HepG2 (cell line): Measurements from ENCODE around the gene APOA1. TPM values are rescaled to one million over a fixed set of nuclear protein-coding genes. Genes with fewer than 3 reads are reported as not detected.

Experiments used
- ATRX ChIP-seq: sonication (generic); formaldehyde crosslinking; IDR thresholded peaks from 2 replicates; pipeline ENCODE4 v1.4.0; 2020; ENCODE audit warnings: missing genetic modification reagents, borderline replicate concordance
- EP300 ChIP-seq, 3 experiments: sonication (generic) in 1 of 3; formaldehyde crosslinking in 1 of 3; IDR thresholded peaks; 2 replicates each; pipeline versions ENCODE4 v1.5.1 to v1.6.1; 2011 to 2020; ENCODE audit warnings: low read depth in 2 of 3, low read length in 2 of 3, borderline replicate concordance in 1 of 3, improper control_type of control experiment in 1 of 3, mild to moderate bottlenecking in 1 of 3, missing genetic modification reagents in 1 of 3, moderate library complexity in 1 of 3
- GLMP ChIP-seq: sonication (generic); formaldehyde crosslinking; IDR thresholded peaks from 2 replicates; pipeline ENCODE4 v1.9.0; 2021; ENCODE audit warnings: missing genetic modification reagents, mild to moderate bottlenecking, borderline replicate concordance
- NFAT5 ChIP-seq: sonication (generic); formaldehyde crosslinking; IDR thresholded peaks from 2 replicates; pipeline ENCODE4 v1.4.0; 2020; ENCODE audit warnings: missing genetic modification reagents
- POLR2G ChIP-seq: fragments of 200-400 bp; formaldehyde crosslinking; IDR thresholded peaks from 2 replicates; pipeline ENCODE4 v1.6.1; 2018; ENCODE audit warnings: mild to moderate bottlenecking, low read depth, low read length, moderate library complexity
- REXO4 ChIP-seq: sonication (generic); formaldehyde crosslinking; IDR thresholded peaks from 2 replicates; pipeline ENCODE4 v1.8.0; 2022; ENCODE audit warnings: missing genetic modification reagents, mild to moderate bottlenecking, borderline replicate concordance
- SMARCE1 ChIP-seq: fragments of 450-650 bp; IDR thresholded peaks from 2 replicates; pipeline ENCODE4 v1.6.1; 2017; ENCODE audit warnings: borderline replicate concordance
- ZNF205 ChIP-seq: IDR thresholded peaks from 2 replicates; pipeline ENCODE4 v1.6.1; 2018; ENCODE audit warnings: missing biosample characterization, missing genetic modification reagents
- ZNF552 ChIP-seq: sonication (generic); formaldehyde crosslinking; IDR thresholded peaks from 2 replicates; pipeline ENCODE4 v1.9.0; 2022; ENCODE audit warnings: missing genetic modification reagents, mild to moderate bottlenecking, borderline replicate concordance
- ZNF678 ChIP-seq: sonication (generic); formaldehyde crosslinking; IDR thresholded peaks from 2 replicates; pipeline ENCODE4 v1.4.0; 2020; ENCODE audit warnings: mild to moderate bottlenecking, missing genetic modification reagents
- ZNF775 ChIP-seq: sonication (generic); formaldehyde crosslinking; IDR thresholded peaks from 2 replicates; pipeline ENCODE4 v1.4.0; 2020; ENCODE audit warnings: missing genetic modification reagents, mild to moderate bottlenecking, moderate library complexity, borderline replicate concordance
- polyA plus RNA-seq, 8 experiments: library from polyadenylated mRNA; depleted of rRNA in 3 of 8; stranded (reverse) in 7 of 8; unstranded in 1 of 8; fragments of >200 nt; fragmentation: Illumina TruSeq in 4 of 8; extraction: Trizol in 4 of 8; gene quantifications; 2 replicates each; pipeline versions ENCODE4 v1.2.1 to v1.2.3, GENCODE V29; 2011 to 2016; ENCODE audit warnings: low read depth in 4 of 8, missing spikeins in 1 of 8, mixed read lengths in 1 of 8; ENCODE audit not compliant: insufficient read depth in 1 of 8
- total RNA-seq, 5 experiments: library from RNA; depleted of rRNA; stranded (reverse); fragments of >200 nt; fragmentation: Illumina TruSeq; extraction: Trizol; gene quantifications; 2 replicates each; pipeline ENCODE4 v1.2.3, GENCODE V29; 2016; ENCODE audit warnings: low read depth in 1 of 5
- TF ChIP-seq, protein P1 (sequence below): sonication (generic); formaldehyde crosslinking; IDR thresholded peaks from 2 replicates; pipeline ENCODE4 v1.4.0; 2020; ENCODE audit warnings: mild to moderate bottlenecking, missing genetic modification reagents

The APOA1 gene
- total and polyA plus RNA-seq, 2 of the 13 experiments (the other 11 are each of a cell fraction or from before 2014, with no cell fraction given), result 1,973 to 5,485 TPM

DNA sequence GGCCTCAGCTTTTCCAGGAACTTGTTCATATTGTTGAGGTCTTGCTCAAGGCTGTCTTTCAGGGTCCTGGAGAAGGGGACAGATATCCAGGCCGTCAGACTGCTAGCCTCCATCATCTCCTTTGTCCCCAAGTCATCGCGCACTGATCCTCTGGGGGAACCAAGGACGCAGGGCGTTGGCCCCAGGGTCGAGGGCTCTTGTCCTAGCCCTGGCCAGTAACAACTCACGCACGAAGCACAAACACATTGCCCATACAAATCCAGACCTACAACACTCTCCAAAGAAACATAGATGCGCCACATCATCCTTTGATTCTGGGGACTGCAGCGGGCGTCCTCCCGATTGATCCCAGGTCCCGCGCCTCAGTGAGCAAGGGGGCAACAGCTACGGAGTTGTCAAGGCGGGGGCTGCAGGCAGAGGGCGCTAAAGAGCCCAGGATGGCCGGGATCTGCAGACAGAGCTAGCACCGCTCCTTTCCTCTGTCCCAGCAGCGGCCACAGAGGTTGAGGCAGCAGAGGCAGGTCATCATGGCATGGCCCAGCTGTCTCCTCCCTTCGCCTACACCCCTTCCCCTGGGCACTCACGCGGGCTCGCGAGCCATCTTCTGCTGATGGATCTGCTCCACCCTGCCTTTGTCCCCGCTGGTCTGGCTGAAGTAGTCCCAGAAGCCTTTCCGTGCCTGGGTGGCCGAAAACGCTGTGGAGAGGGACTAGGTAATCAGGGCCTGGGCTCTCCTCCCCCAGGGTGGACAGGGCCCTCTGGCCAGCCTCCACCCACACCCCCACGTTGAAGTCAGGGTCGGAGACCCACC is 46.2 kb downstream of the APOA1 start (continued):
- TF ChIP-seq NFAT5 (CRISPR knock-in tag) (no peak), ZNF205 (CRISPR knock-in tag) (no peak), POLR2G (peak; percentile 76), ZNF678 (CRISPR knock-in tag) (no peak), ATRX (no peak), ZNF775 (CRISPR knock-in tag) (no peak), EP300 (IDR thresholded peaks at IDR 0.05; ENCODE audit: low read depth in 2 of 2, low read length in 2 of 2) (no peak), EP300 (CRISPR knock-in tag; IDR thresholded peaks at IDR 0.05; ENCODE audit: borderline replicate concordance) (no peak; the same call in 1 of the 2 replicates), GLMP (no peak), REXO4 (CRISPR knock-in tag) (no peak), SMARCE1 (no peak), ZNF552 (no peak)
- TF ChIP-seq, protein P1, sequence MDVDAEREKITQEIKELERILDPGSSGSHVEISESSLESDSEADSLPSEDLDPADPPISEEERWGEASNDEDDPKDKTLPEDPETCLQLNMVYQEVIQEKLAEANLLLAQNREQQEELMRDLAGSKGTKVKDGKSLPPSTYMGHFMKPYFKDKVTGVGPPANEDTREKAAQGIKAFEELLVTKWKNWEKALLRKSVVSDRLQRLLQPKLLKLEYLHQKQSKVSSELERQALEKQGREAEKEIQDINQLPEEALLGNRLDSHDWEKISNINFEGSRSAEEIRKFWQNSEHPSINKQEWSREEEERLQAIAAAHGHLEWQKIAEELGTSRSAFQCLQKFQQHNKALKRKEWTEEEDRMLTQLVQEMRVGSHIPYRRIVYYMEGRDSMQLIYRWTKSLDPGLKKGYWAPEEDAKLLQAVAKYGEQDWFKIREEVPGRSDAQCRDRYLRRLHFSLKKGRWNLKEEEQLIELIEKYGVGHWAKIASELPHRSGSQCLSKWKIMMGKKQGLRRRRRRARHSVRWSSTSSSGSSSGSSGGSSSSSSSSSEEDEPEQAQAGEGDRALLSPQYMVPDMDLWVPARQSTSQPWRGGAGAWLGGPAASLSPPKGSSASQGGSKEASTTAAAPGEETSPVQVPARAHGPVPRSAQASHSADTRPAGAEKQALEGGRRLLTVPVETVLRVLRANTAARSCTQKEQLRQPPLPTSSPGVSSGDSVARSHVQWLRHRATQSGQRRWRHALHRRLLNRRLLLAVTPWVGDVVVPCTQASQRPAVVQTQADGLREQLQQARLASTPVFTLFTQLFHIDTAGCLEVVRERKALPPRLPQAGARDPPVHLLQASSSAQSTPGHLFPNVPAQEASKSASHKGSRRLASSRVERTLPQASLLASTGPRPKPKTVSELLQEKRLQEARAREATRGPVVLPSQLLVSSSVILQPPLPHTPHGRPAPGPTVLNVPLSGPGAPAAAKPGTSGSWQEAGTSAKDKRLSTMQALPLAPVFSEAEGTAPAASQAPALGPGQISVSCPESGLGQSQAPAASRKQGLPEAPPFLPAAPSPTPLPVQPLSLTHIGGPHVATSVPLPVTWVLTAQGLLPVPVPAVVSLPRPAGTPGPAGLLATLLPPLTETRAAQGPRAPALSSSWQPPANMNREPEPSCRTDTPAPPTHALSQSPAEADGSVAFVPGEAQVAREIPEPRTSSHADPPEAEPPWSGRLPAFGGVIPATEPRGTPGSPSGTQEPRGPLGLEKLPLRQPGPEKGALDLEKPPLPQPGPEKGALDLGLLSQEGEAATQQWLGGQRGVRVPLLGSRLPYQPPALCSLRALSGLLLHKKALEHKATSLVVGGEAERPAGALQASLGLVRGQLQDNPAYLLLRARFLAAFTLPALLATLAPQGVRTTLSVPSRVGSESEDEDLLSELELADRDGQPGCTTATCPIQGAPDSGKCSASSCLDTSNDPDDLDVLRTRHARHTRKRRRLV (CRISPR knock-in tag), result no peak
